ENCODE data around the gene MALRD1. TPM values are rescaled to one million over a fixed set of nuclear protein-coding genes. Genes with fewer than 3 reads are reported as not detected.

Gene MALRD1
- total RNA-seq, 2 donors from 2014 or later: 0.26 to 1.3 TPM

DNA sequence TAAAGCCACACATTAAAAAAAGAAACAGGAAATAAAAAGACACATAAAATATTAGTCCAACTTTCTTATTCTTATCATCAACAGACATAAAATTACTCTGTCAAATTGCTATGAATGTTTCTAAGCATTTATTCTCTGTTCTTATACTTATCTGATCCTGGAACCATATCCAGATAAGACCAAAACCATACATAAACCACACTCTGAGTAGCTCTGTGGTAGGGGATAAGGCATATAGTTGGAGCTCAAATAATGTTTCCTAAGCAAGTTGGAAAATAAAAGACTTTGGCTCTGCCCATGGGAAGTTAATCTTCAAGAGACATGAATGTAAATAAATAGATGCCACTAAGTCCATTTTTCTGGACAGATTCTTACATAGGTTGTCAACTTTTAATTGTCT is 664.6 kb downstream of the MALRD1 start:
- TF ChIP-seq, protein P1, sequence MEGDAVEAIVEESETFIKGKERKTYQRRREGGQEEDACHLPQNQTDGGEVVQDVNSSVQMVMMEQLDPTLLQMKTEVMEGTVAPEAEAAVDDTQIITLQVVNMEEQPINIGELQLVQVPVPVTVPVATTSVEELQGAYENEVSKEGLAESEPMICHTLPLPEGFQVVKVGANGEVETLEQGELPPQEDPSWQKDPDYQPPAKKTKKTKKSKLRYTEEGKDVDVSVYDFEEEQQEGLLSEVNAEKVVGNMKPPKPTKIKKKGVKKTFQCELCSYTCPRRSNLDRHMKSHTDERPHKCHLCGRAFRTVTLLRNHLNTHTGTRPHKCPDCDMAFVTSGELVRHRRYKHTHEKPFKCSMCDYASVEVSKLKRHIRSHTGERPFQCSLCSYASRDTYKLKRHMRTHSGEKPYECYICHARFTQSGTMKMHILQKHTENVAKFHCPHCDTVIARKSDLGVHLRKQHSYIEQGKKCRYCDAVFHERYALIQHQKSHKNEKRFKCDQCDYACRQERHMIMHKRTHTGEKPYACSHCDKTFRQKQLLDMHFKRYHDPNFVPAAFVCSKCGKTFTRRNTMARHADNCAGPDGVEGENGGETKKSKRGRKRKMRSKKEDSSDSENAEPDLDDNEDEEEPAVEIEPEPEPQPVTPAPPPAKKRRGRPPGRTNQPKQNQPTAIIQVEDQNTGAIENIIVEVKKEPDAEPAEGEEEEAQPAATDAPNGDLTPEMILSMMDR (IDR thresholded peaks at IDR 0.05): no peak
- TF ChIP-seq POLR2A (IDR thresholded peaks at IDR 0.05): no peak
- ATAC-seq (no peak), DNase-seq (no peak)
- no peak overlapping the region for H3K27ac ChIP-seq
- no peaks in the 10 kb centered on the region for H3K36me3 ChIP-seq (replicated peaks in 1 of 2; ENCODE audit: insufficient read depth in 1 of 2, low read depth in 2 of 2)
- H3K4me1 ChIP-seq: no peaks in the 10 kb centered on the region
- intact Hi-C loops (cut with DNase I): no loop called here
- no peaks in the 10 kb centered on the region for H3K27me3 ChIP-seq
- peaks cover 0 to 10% (median 0%) of the 10 kb centered on the region in 3 donors for H3K9me3 ChIP-seq
- no peak overlapping the region for H3K4me3 ChIP-seq

DNA sequence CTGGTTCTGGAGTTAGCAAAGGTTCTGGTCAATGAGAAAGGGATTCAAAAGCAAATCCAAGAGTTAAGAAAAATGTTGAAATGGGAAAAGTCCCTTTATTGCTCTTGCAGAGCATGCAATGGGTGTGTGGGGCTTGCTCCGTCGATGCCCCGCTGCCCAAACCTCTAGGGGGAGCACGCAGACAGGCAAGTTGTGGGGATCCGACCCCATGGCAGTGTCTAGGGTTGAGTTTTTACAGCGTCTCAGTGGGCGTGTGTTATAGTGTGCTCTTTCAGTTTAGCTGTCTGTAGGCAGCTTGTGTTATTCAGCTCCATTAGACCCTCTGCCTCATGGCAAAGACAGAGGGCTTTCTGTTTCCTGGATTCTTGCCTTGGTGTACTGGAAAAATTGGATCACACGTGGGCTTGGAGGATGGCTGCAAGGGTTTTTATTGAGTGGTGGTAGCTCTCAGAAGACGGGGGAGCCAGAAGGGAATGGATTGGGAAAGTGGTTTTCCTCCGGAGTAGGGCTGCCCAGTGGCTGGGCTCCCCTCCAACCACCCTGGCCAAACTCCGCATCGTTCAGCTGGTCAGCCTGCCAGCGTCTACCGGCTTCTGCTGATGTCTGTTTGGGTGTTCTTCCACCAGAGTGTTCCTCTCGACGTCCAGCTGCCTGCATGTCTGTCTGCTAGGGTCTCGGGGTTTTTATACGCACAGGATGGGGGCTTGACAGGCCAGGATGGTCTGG is 665.4 kb downstream of the MALRD1 start:
- no peaks in the 10 kb centered on the region for H3K36me3 ChIP-seq (replicated peaks in 1 of 2; ENCODE audit: insufficient read depth in 1 of 2, low read depth in 2 of 2)
- ATAC-seq (no peak), DNase-seq (no peak)
- TF ChIP-seq POLR2A (IDR thresholded peaks at IDR 0.05): no peak
- TF ChIP-seq, protein P1 (IDR thresholded peaks at IDR 0.05): no peak
- H3K4me1 ChIP-seq: no peaks in the 10 kb centered on the region
- no peaks in the 10 kb centered on the region for H3K27me3 ChIP-seq
- no peak overlapping the region for H3K27ac ChIP-seq
- intact Hi-C loops (cut with DNase I): no loop called here
- H3K9me3 ChIP-seq: peaks cover 0 to 10% (median 0%) of the 10 kb centered on the region in 3 donors
- no peak overlapping the region for H3K4me3 ChIP-seq
- 55 to 56% methylated on average over 18 of the region's 18 CpGs for WGBS, 2 donors

DNA sequence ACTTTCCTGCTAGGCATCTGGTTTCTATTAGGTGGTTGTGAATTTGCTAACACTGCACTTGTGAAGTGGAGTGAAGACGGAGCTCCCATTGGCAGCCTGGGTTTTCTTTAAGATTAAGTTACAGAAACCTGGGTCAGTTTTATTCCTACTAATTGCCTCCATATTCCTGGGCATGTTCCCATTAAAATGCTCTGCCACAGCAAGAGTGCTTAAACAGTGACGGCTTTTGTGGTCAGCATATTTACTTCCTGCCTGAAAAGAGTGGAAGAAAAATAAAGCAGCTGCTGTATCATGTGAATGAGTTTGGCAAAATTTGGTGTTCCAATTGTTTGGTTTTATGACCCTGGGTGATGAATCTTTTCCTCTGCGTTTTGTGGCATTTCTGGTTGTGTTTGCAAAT is 670.7 kb downstream of the MALRD1 start:
- Histone ChIP-seq H3K27me3 (no peaks in the 10 kb centered on the region), H3K4me1 (no peaks in the 10 kb centered on the region), H3K9me3 (no peaks in the 10 kb centered on the region), H3K36me3 (replicated peaks in 1 of 2; ENCODE audit: insufficient read depth in 1 of 2, low read depth in 2 of 2) (no peaks in the 10 kb centered on the region), H3K4me3 (no peak overlapping the region), H3K27ac (no peak overlapping the region)
- intact Hi-C loops (cut with DNase I): no loop called here
- no peak for DNase-seq
- TF ChIP-seq, protein P1 (IDR thresholded peaks at IDR 0.05): no peak
- no peak for TF ChIP-seq POLR2A (IDR thresholded peaks at IDR 0.05)
- no peak for ATAC-seq
- 41 to 52% methylated on average over 3 of the region's 3 CpGs for WGBS, 2 donors

DNA sequence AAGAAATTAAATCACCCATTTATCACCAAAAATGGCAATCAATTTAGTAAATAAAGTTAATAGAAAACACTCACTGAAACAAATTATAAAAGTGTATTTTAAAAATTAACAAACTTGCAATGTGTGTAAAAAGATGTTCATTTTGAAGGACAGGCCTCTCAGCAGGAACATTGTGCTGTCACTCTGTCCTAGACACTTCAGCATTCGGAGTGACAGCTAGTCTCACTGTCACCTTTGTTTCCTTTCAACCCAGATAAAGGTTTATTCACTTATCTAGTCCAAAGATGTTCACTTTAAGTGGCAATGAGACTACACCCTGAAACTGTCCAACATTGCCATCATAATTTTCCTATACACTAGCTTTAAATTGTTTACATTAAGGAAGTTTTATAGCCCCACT is 675.7 kb downstream of the MALRD1 start:
- Histone ChIP-seq H3K36me3 (replicated peaks in 1 of 2; ENCODE audit: insufficient read depth in 1 of 2, low read depth in 2 of 2) (no peaks in the 10 kb centered on the region), H3K4me1 (no peaks in the 10 kb centered on the region), H3K4me3 (no peak overlapping the region), H3K9me3 (no peaks in the 10 kb centered on the region), H3K27ac (no peak overlapping the region), H3K27me3 (no peaks in the 10 kb centered on the region)
- WGBS, 2 donors: 36 to 44% methylated on average over 1 of the region's 1 CpG
- DNase-seq (no peak), ATAC-seq (no peak)
- intact Hi-C loops (cut with DNase I): no loop called here
- no peak for TF ChIP-seq POLR2A (IDR thresholded peaks at IDR 0.05)
- TF ChIP-seq, protein P1 (IDR thresholded peaks at IDR 0.05): no peak

DNA sequence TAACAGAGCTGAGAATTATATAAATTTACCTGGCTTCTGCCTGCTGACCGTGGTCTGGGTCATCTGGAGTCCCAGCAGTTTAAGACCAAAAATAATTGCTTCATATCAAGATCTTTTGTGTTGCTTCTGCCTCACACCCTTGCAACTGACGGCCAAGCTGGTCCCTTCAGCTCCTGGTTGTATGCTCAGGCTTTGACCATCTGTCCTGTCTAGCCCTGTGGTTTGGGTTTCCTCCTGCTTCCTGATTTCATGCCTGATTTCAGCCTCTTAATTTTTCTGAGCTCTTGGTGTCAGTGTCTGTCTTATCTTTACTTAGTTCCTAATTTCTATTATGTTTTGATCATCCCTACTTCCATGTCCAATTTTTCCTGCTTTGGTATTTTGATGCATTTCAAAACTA is 679.8 kb downstream of the MALRD1 start:
- Histone ChIP-seq H3K4me1 (no peaks in the 10 kb centered on the region), H3K27me3 (no peaks in the 10 kb centered on the region), H3K27ac (no peak overlapping the region), H3K4me3 (no peak overlapping the region), H3K9me3 (no peaks in the 10 kb centered on the region), H3K36me3 (replicated peaks in 1 of 2; ENCODE audit: insufficient read depth in 1 of 2, low read depth in 2 of 2) (no peaks in the 10 kb centered on the region)
- 52 to 63% methylated on average over 2 of the region's 2 CpGs for WGBS, 2 donors
- no peak for ATAC-seq
- intact Hi-C loops (cut with DNase I): no loop called here
- no peak for DNase-seq
- TF ChIP-seq POLR2A (IDR thresholded peaks at IDR 0.05): no peak
- TF ChIP-seq, protein P1 (IDR thresholded peaks at IDR 0.05): no peak

All from body of pancreas (tissue), 4 donors.